Smooth muscle cell of bladder (primary cell): Measurements from ENCODE around the gene CYP4V2. TPM values are rescaled to one million over a fixed set of nuclear protein-coding genes. Genes with fewer than 3 reads are reported as not detected.

Experiments used
- total RNA-seq: library from RNA; depleted of rRNA; stranded (reverse); fragments of >200 nt; gene quantifications from 2 replicates; pipeline ENCODE4 v1.2.3, GENCODE V29; 2014

Gene CYP4V2
- total RNA-seq = 14.5 and 19.9 TPM in 2 replicates

DNA sequence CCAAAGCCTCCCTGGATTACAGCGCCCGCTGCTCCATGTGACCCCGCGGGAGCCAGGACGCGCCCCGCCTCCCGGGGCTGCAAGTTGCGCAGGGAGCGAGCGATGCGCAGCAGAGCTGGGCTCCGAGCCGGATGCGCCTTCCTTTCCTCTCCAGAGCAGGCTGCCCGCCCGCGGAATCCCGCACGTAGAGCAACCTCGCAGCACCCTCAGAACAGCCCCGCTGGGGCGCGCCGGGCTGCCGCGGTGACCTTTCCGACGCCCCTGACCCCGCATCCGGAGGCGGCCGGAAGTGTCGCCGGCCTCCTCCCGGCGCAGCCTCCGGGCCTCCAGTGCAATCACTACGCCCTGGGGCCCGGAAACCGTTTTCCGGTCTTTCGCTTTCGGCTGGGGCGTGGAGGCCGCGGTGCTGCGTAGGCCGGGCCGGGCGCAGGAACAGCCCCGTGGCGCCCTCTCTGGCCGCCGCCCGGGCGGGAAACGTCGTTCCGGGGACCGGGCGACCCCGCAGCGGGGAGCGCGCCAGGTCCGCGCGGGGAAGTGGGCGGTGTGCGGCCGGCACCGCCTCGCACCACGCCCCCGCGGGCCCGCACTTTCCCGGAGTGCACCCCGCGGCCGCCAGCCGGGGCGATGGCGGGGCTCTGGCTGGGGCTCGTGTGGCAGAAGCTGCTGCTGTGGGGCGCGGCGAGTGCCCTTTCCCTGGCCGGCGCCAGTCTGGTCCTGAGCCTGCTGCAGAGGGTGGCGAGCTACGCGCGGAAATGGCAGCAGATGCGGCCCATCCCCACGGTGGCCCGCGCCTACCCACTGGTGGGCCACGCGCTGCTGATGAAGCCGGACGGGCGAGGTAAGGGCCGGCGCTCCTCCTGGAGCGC, at the start of gene CYP4V2:
Gene CYP4V2, plus strand, starts transcription at position 368 of the 866 bp plus-strand sequence. Its CDS starts 257 bp downstream, at position 625.

GRCh38 chr4:186227221-186227620, 35.9 kb downstream of the CYP4V2 start, which contains the start of gene KLKB1:
TSS of gene KLKB1 (plus strand) at chr4:186227507. CDS start at chr4:186228196, 689 bp downstream.

Other genes starting within 250 kb of the CYP4V2 start
- 2.0 and 2.7 TPM in 2 replicates for gene TLR3, start 122.4 kb upstream of the CYP4V2 start, total RNA-seq
- gene FAM149A, start 86.9 kb upstream of the CYP4V2 start, total RNA-seq = 5.3 and 7.0 TPM in 2 replicates
- gene KLKB1, start 35.9 kb downstream of the CYP4V2 start, total RNA-seq = 0.18 TPM in 1 of 2 replicates, not detected in the other
- gene F11, start 74.6 kb downstream of the CYP4V2 start, total RNA-seq = not detected in 2 replicates